Choroid plexus epithelial cell (primary cell): ENCODE results near the gene DCBLD1.
"Not testable (repeated sequence)": the region's sequence is repeated elsewhere in the genome, so short reads cannot be mapped to it uniquely, and the experiment has no call there.

Experiments used
- DNase-seq: peaks from one replicate; pipeline ENCODE4 v3.0.0-alpha.2; 2010; ENCODE audit warnings: low read depth
- H3K4me3 ChIP-seq: 2 replicates; pipeline ENCODE4 v1.5.1; 2011; ENCODE audit warnings: low read depth, mild to moderate bottlenecking, control low read depth, low read length, moderate library complexity
- TF ChIP-seq, protein P1 (sequence below): conservative IDR thresholded peaks from 2 replicates; pipeline ENCODE4 v1.5.1; 2011; ENCODE audit warnings: low read depth, mild to moderate bottlenecking, control low read depth, inconsistent platforms, low read length, moderate library complexity

Gene DCBLD1

DNA sequence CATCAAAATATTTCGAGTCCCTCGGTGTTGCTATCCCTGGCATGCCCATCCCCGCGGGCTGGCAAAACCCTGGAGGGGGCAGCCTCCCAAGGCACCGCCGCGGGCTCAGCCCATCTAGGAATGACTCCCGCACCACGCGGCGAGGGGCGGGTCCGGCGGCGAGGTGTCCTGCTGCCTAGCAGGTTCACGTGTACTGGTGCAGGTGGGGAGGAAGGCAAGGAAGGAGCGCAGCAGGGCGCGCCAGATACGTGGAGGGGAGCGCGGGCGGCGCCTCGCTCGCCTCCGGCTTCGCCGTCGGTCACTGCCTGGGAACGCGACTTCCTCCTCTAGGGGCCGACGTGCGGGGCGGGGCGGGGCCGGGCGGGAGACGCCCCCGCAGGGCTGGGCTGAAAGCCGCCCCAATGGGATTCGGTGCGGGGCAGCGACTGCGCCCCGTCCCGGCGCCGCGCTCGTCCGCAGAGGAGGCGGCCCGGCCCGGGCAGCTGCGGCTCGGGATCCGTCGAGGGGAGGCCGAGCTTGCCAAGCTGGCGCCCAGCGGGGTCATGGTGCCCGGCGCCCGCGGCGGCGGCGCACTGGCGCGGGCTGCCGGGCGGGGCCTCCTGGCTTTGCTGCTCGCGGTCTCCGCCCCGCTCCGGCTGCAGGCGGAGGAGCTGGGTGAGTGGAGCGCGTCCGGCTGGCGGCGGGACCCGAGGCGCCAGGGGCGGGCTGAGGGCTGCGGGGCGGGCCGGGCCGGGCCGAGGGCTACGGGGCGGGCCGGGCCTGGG, at the start of gene DCBLD1:
Gene DCBLD1 (plus strand): TSS at position 435 of the 764 bp plus-strand sequence. CDS start 108 bp downstream, at position 543.
- TF ChIP-seq, protein P1, sequence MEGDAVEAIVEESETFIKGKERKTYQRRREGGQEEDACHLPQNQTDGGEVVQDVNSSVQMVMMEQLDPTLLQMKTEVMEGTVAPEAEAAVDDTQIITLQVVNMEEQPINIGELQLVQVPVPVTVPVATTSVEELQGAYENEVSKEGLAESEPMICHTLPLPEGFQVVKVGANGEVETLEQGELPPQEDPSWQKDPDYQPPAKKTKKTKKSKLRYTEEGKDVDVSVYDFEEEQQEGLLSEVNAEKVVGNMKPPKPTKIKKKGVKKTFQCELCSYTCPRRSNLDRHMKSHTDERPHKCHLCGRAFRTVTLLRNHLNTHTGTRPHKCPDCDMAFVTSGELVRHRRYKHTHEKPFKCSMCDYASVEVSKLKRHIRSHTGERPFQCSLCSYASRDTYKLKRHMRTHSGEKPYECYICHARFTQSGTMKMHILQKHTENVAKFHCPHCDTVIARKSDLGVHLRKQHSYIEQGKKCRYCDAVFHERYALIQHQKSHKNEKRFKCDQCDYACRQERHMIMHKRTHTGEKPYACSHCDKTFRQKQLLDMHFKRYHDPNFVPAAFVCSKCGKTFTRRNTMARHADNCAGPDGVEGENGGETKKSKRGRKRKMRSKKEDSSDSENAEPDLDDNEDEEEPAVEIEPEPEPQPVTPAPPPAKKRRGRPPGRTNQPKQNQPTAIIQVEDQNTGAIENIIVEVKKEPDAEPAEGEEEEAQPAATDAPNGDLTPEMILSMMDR: no peak
- peak; percentile 79 for DNase-seq
- H3K4me3 ChIP-seq: peak within 1 kb of the TSS; percentile 86

DNA sequence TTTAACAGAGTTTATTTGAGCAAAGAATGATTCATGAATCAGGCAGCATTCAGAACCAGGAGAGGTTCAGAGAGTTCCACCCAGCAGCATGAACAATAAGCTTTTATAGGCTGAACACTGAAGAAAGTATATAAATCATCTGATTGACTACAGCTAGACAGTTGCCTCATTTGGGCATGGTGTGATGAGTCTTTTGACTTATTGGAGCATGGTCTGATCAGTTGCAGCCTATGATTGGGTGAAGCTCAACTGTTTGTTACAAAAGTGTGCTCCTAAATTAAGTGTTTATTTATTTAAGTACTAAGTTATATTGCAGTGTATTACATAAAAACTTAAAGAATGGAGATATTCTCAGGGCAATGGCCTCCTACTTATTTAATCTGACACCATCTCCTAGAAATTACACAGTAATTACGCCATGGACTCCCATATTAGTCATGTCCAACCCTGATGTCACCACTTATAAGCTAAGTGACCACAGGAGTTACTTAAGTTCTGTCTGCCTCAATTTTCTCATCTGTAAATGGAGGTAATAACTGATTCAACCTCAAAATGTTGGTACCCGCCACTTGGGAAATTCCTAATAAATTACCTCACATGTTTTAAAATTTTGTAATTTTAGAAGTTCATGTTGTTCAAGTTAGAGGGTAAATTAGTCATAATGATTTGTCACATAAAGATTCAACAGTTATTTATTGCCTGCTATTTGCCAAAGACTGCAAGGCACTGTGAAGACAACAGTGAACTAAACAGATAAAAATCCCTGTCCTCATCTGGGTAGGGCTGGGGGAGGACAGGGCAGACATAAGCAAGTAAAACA, 41.6 kb upstream of the DCBLD1 start:
- H3K4me3 ChIP-seq: no peak overlapping the region
- TF ChIP-seq, protein P1: no peak
- DNase-seq: peak; percentile 84

DNA sequence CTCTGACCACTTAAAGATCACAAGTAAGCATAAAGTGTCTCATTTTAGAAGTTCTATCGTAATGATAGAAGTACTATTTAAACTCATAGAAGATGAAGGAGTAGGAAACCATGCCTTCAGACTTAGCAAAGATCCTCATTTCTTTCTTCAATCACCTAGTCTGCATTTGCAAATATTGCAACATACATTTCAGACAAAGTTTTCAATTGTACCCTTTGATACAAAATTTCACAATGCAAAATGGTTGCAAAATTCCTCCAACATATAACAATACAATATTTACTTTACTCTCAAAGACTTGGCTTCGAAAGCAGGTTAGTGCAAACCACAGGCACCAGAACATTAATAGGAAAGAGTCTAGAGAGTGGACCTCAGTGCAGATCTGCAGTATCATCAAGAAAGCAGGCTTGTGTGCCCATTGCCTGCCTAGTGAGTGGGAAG, 40.6 kb upstream of the DCBLD1 start:
- DNase-seq: peak; percentile 83
- no peak overlapping the region for H3K4me3 ChIP-seq
- TF ChIP-seq, protein P1: no peak

DNA sequence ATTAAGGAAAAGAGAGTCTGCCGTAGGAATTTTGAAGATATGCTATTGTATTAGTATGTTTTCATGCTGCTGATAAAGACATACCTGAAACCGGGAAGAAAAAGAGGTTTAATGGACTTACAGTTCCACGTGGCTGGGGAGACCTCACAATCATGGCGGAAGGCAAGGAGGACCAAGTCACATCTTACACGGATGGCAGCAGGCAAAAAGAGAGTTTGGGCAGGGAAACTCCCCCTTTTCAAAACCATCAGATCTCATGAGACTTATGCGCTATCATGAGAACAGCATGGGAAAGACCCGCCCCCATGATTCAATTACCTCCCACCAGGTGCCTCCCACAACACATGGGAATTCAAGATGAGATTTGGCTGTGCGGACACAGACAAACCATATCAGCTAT, 40.2 kb upstream of the DCBLD1 start:
- H3K4me3 ChIP-seq, DNase-seq: not testable (repeated sequence)

DNA sequence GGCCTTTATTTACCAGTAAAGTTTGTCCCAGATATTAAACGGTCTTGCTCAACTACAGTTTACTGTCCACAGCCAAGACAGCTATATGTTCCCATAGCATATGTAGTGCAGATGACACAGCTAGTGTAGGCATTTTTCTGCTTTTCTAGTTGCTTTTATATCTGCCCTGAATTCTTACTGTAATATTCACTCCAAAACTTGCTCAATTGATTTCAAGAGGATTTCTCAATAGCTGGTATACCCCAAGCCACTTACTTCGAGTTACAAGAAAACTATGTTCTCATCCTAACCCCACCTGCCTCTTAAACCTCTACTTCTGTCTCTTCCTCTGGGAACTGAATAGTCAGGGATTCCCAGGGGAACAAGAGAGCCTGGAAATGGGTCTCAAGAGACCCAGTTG, 37.9 kb upstream of the DCBLD1 start:
- DNase-seq: peak; percentile 83
- no peak overlapping the region for H3K4me3 ChIP-seq
- TF ChIP-seq, protein P1: no peak

DNA sequence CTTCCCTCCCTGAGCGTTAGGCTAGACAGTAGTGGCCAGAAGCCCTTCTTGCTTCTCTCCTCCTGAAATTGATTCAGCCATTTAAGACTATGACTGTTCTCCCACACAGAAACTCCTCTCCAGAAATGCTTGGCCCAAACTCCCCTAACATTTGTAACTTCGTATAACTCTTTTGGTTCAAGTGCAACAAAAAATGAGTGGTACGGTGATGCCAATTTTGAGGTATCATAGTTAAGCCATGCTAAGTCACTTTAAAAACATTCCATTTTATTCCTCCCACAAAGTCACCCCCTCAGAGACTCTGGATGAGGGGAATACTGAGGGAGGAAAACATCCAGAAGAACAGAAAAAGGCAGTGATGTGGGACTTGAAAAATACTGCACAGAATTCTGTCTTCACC, 35.6 kb upstream of the DCBLD1 start:
- no peak overlapping the region for H3K4me3 ChIP-seq
- DNase-seq: no peak
- TF ChIP-seq, protein P1: no peak

DNA sequence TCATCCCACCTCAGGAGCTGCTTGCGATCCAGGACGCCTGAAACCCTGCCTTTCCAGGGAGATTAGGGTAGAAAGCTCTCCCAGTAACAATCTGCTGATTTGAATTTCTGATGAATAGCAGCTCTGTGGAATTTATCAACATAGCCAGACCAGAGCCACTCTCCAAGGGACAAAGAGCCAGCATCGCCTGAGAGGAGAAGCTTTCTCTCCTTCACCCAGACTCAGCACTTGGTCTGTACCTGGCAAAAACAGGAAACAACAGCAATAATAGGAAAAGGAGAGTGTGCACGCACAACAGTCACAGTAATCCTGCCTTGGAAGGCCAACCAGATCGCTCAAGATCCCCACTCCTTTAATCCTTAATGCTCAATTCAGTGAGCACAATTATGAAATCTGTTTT, 34.5 kb upstream of the DCBLD1 start:
- DNase-seq: no peak
- TF ChIP-seq, protein P1: no peak

More for the DNA sequence above, 34.5 kb upstream of the DCBLD1 start:
- no peak overlapping the region for H3K4me3 ChIP-seq
